SK-N-SH treated with all-trans-retinoic acid at 6 μM for 48 hours (cell line): ENCODE results near the gene OR6B3.

ENCODE experiments used
- ATAC-seq: fragments of 200-7000 bp; cut with Tn5 transposase; 3 replicates; pipeline ENCODE4 v1.9.1; 2020; ENCODE audit warnings: mild to moderate bottlenecking, moderate library complexity
- ARNTL ChIP-seq: fragments of 450-650 bp; formaldehyde crosslinking; IDR thresholded peaks from 2 replicates; pipeline ENCODE4 v1.5.0; 2020; ENCODE audit warnings: low read depth, mild to moderate bottlenecking, moderate library complexity, borderline replicate concordance
- BACH2 ChIP-seq: fragments of 250-450 bp; sonication (Bioruptor Pico); IDR thresholded peaks from 2 replicates; pipeline ENCODE4 v1.9.0; 2021; ENCODE audit warnings: mild to moderate bottlenecking, borderline replicate concordance
- CSDC2 ChIP-seq: fragments of 250-450 bp; sonication (Bioruptor Pico); IDR thresholded peaks from 2 replicates; pipeline ENCODE4 v1.5.0; 2020; ENCODE audit warnings: mild to moderate bottlenecking, moderate library complexity
- ESRRG ChIP-seq: fragments of 250-450 bp; sonication (Bioruptor Pico); IDR thresholded peaks from 2 replicates; pipeline ENCODE4 v1.6.1; 2021; ENCODE audit warnings: mild to moderate bottlenecking
- GLIS3 ChIP-seq: fragments of 250-450 bp; sonication (Bioruptor Pico); IDR thresholded peaks from 2 replicates; pipeline ENCODE4 v1.5.0; 2020; ENCODE audit warnings: mild to moderate bottlenecking, moderate library complexity
- ISL1 ChIP-seq: fragments of 250-450 bp; sonication (Bioruptor Pico); IDR thresholded peaks from 2 replicates; pipeline ENCODE4 v2.1.2; 2022; ENCODE audit warnings: mild to moderate bottlenecking, moderate library complexity
- OSR1 ChIP-seq: fragments of 250-450 bp; sonication (Bioruptor Pico); IDR thresholded peaks from 2 replicates; pipeline ENCODE4 v1.8.0; 2022; ENCODE audit warnings: moderate library complexity, mild to moderate bottlenecking, inconsistent platforms
- PPARA ChIP-seq: fragments of 250-450 bp; sonication (Bioruptor Pico); IDR thresholded peaks from 2 replicates; pipeline ENCODE4 v1.5.0; 2020; ENCODE audit warnings: mild to moderate bottlenecking, borderline replicate concordance
- RARB ChIP-seq: fragments of 250-450 bp; sonication (Bioruptor Pico); IDR thresholded peaks from 2 replicates; pipeline ENCODE4 v1.8.0; 2021; ENCODE audit warnings: mild to moderate bottlenecking, moderate library complexity
- SNAI2 ChIP-seq: fragments of 250-450 bp; sonication (Bioruptor Pico); IDR thresholded peaks from 2 replicates; pipeline ENCODE4 v1.5.0; 2020; ENCODE audit warnings: mild to moderate bottlenecking, moderate library complexity
- TCF4 ChIP-seq: fragments of 250-450 bp; sonication (Bioruptor Pico); IDR thresholded peaks from 2 replicates; pipeline ENCODE4 v1.8.0; 2021; ENCODE audit warnings: mild to moderate bottlenecking, moderate library complexity, borderline replicate concordance
- TOX ChIP-seq: fragments of 250-450 bp; sonication (Bioruptor Pico); IDR thresholded peaks from 2 replicates; pipeline ENCODE4 v1.8.0; 2021; ENCODE audit warnings: mild to moderate bottlenecking, moderate library complexity, borderline replicate concordance
- ZC3H10 ChIP-seq: fragments of 250-450 bp; sonication (Bioruptor Pico); IDR thresholded peaks from 2 replicates; pipeline ENCODE4 v1.5.1; 2021; ENCODE audit warnings: mild to moderate bottlenecking, moderate library complexity
- ZFP30 ChIP-seq: fragments of 450-650 bp; formaldehyde crosslinking; IDR thresholded peaks from 2 replicates; pipeline ENCODE4 v1.5.0; 2022; ENCODE audit warnings: mild to moderate bottlenecking, moderate library complexity
- ZNF565 ChIP-seq: fragments of 450-650 bp; formaldehyde crosslinking; conservative IDR thresholded peaks from 2 replicates; pipeline ENCODE4 v1.5.0; 2020; ENCODE audit warnings: low read depth, mild to moderate bottlenecking, moderate library complexity
- ZNF70 ChIP-seq: fragments of 450-650 bp; formaldehyde crosslinking; IDR thresholded peaks from 2 replicates; pipeline ENCODE4 v1.5.0; 2020; ENCODE audit warnings: mild to moderate bottlenecking, moderate library complexity
- ZNF8 ChIP-seq: fragments of 450-650 bp; formaldehyde crosslinking; IDR thresholded peaks from 2 replicates; pipeline ENCODE4 v1.5.0; 2020; ENCODE audit warnings: mild to moderate bottlenecking, moderate library complexity
- TF ChIP-seq, protein P1 (sequence below): fragments of 250-450 bp; sonication (Bioruptor Pico); IDR thresholded peaks from 2 replicates; pipeline ENCODE4 v1.5.1; 2021; ENCODE audit warnings: mild to moderate bottlenecking, moderate library complexity
- TF ChIP-seq, protein P2 (sequence below): fragments of 250-450 bp; sonication (Bioruptor Pico); IDR thresholded peaks from 2 replicates; pipeline ENCODE4 v1.5.1; 2020; ENCODE audit warnings: low read depth, mild to moderate bottlenecking, moderate library complexity
- TF ChIP-seq, protein P3 (sequence below): fragments of 250-450 bp; sonication (Bioruptor Pico); IDR thresholded peaks from 2 replicates; pipeline ENCODE4 v1.8.0; 2020; ENCODE audit warnings: mild to moderate bottlenecking, moderate library complexity, borderline replicate concordance
- TF ChIP-seq, protein P4 (sequence below): fragments of 250-450 bp; sonication (Bioruptor Pico); IDR thresholded peaks from 2 replicates; pipeline ENCODE4 v1.8.0; 2021; ENCODE audit warnings: low read depth, mild to moderate bottlenecking, moderate library complexity, borderline replicate concordance

The OR6B3 gene

DNA sequence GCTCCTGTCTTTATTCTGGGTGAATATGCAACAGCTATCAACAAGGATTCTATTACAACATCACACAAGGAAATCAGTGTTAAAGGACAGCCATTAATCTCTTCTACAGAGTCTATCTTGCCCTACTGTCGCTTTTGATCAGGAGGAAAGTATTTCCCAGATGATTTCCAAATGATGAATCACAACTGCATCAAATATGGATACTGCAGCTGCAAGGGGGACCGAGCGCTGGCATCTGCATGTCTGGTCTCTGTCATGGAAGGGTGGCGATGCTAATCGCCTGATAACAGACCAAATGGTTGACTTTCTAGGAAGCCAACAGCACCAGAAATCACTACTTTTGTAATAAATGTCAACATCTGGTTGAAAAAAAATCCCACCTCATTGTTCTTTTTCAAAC is 21.2 kb upstream of the OR6B3 start:
- TF ChIP-seq, protein P1, sequence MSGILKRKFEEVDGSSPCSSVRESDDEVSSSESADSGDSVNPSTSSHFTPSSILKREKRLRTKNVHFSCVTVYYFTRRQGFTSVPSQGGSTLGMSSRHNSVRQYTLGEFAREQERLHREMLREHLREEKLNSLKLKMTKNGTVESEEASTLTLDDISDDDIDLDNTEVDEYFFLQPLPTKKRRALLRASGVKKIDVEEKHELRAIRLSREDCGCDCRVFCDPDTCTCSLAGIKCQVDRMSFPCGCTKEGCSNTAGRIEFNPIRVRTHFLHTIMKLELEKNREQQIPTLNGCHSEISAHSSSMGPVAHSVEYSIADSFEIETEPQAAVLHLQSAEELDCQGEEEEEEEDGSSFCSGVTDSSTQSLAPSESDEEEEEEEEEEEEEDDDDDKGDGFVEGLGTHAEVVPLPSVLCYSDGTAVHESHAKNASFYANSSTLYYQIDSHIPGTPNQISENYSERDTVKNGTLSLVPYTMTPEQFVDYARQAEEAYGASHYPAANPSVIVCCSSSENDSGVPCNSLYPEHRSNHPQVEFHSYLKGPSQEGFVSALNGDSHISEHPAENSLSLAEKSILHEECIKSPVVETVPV = no peak
- TF ChIP-seq ARNTL (CRISPR knock-in tag) (no peak), CSDC2 (CRISPR knock-in tag) (no peak), TOX (CRISPR knock-in tag) (no peak), ZFP30 (CRISPR knock-in tag) (no peak), BACH2 (CRISPR knock-in tag) (no peak), SNAI2 (no peak), TCF4 (CRISPR knock-in tag) (no peak), ISL1 (CRISPR knock-in tag) (no peak), PPARA (CRISPR knock-in tag) (no peak), RARB (no peak), GLIS3 (CRISPR knock-in tag) (no peak), OSR1 (CRISPR knock-in tag) (no peak), ZNF8 (CRISPR knock-in tag) (no peak), ZNF565 (CRISPR knock-in tag) (no peak), ZC3H10 (CRISPR knock-in tag) (no peak)
- TF ChIP-seq, protein P2, sequence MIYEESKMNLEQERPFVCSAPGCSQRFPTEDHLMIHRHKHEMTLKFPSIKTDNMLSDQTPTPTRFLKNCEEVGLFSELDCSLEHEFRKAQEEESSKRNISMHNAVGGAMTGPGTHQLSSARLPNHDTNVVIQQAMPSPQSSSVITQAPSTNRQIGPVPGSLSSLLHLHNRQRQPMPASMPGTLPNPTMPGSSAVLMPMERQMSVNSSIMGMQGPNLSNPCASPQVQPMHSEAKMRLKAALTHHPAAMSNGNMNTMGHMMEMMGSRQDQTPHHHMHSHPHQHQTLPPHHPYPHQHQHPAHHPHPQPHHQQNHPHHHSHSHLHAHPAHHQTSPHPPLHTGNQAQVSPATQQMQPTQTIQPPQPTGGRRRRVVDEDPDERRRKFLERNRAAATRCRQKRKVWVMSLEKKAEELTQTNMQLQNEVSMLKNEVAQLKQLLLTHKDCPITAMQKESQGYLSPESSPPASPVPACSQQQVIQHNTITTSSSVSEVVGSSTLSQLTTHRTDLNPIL (CRISPR knock-in tag) = no peak
- TF ChIP-seq, protein P3, sequence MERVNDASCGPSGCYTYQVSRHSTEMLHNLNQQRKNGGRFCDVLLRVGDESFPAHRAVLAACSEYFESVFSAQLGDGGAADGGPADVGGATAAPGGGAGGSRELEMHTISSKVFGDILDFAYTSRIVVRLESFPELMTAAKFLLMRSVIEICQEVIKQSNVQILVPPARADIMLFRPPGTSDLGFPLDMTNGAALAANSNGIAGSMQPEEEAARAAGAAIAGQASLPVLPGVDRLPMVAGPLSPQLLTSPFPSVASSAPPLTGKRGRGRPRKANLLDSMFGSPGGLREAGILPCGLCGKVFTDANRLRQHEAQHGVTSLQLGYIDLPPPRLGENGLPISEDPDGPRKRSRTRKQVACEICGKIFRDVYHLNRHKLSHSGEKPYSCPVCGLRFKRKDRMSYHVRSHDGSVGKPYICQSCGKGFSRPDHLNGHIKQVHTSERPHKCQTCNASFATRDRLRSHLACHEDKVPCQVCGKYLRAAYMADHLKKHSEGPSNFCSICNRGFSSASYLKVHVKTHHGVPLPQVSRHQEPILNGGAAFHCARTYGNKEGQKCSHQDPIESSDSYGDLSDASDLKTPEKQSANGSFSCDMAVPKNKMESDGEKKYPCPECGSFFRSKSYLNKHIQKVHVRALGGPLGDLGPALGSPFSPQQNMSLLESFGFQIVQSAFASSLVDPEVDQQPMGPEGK (CRISPR knock-in tag) = no peak
- TF ChIP-seq, protein P4, sequence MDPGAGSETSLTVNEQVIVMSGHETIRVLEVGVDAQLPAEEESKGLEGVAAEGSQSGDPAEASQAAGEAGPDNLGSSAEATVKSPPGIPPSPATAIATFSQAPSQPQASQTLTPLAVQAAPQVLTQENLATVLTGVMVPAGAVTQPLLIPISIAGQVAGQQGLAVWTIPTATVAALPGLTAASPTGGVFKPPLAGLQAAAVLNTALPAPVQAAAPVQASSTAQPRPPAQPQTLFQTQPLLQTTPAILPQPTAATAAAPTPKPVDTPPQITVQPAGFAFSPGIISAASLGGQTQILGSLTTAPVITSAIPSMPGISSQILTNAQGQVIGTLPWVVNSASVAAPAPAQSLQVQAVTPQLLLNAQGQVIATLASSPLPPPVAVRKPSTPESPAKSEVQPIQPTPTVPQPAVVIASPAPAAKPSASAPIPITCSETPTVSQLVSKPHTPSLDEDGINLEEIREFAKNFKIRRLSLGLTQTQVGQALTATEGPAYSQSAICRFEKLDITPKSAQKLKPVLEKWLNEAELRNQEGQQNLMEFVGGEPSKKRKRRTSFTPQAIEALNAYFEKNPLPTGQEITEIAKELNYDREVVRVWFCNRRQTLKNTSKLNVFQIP (CRISPR knock-in tag) = no peak
- TF ChIP-seq, all 23 proteins: peak for 0
- ATAC-seq = no peak

DNA sequence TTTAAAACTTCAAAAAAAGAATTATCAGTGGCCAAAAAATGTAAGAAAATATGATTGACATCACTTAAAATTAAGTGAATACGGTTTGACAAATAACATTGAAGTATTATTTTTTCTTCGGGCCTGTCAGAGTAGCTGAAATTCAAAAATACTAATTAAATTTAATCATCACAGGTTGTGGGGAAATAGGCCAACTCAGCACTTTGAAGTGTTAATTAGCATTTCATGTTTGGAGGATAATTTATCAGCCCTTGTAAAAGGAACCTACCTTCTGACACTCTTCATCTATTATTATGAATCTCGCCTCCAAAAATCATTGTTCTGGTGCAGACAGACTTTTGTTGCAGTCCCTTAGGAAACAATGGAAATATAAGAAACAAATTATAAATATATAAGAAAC is 17.6 kb upstream of the OR6B3 start:
- TF ChIP-seq RARB (no peak), ISL1 (CRISPR knock-in tag) (no peak), BACH2 (CRISPR knock-in tag) (no peak), ARNTL (CRISPR knock-in tag) (no peak), GLIS3 (CRISPR knock-in tag) (no peak), TOX (CRISPR knock-in tag) (no peak), PPARA (CRISPR knock-in tag) (no peak), ZNF565 (CRISPR knock-in tag) (no peak), OSR1 (CRISPR knock-in tag) (no peak), ESRRG (CRISPR knock-in tag) (no peak), TCF4 (CRISPR knock-in tag) (no peak), ZNF70 (CRISPR knock-in tag) (no peak), ZNF8 (CRISPR knock-in tag) (no peak)
- TF ChIP-seq, protein P2 (CRISPR knock-in tag) = no peak
- TF ChIP-seq, protein P3 (CRISPR knock-in tag) = no peak
- ATAC-seq = no peak
